Smooth muscle cell of the pulmonary artery (primary cell): ENCODE results near the gene SLAMF8. TPM values are rescaled to one million over a fixed set of nuclear protein-coding genes. Genes with fewer than 3 reads are reported as not detected.

Experiments used
- total RNA-seq: library from RNA; depleted of rRNA; stranded (reverse); fragments of >200 nt; gene quantifications from 2 replicates; pipeline ENCODE4 v1.2.3, GENCODE V29; 2014

SLAMF8 gene
- total RNA-seq, result not detected in 2 replicates

GRCh38 chr1:159826441-159827101 is at the start of gene SLAMF8:
Gene SLAMF8, plus strand, starts transcription at chr1:159826873. Its CDS starts 26 bp downstream, at chr1:159826899.

GRCh38 chr1:159780583-159781582 is 45.8 kb upstream of the SLAMF8 start, which contains the start of gene DUSP23:
Gene DUSP23, plus strand, starts transcription at chr1:159780962. Its CDS starts 139 bp downstream, at chr1:159781101.

GRCh38 chr1:159802111-159802510 is 24.6 kb upstream of the SLAMF8 start, which contains the start of gene FCRL6:
Gene FCRL6, plus strand, starts transcription at chr1:159802360. Its CDS starts 65 bp downstream, at chr1:159802425.

GRCh38 chr1:159862557-159862956 is 35.9 kb downstream of the SLAMF8 start, which contains the start of gene VSIG8:
Gene VSIG8, minus strand, starts transcription at chr1:159862657. Its CDS starts 136 bp downstream, at chr1:159862521.

Other genes starting within 250 kb of the SLAMF8 start
- gene APCS, start 239.0 kb upstream of the SLAMF8 start, total RNA-seq, result not detected in 2 replicates
- gene CRP, start 112.3 kb upstream of the SLAMF8 start, total RNA-seq, result not detected in 2 replicates
- 11.3 and 14.6 TPM in 2 replicates for gene DUSP23, start 45.9 kb upstream of the SLAMF8 start, total RNA-seq
- gene FCRL6, start 24.5 kb upstream of the SLAMF8 start, total RNA-seq, result not detected in 2 replicates
- gene VSIG8, start 35.8 kb downstream of the SLAMF8 start, total RNA-seq, result 0.07 TPM in 1 of 2 replicates, not detected in the other
- gene CFAP45, start 73.3 kb downstream of the SLAMF8 start, total RNA-seq, result 0.39 and 0.73 TPM in 2 replicates
- gene TAGLN2, start 98.6 kb downstream of the SLAMF8 start, total RNA-seq, result 326 and 427 TPM in 2 replicates
- 0.36 TPM in 1 of 2 replicates, not detected in the other for gene IGSF9, start 118.7 kb downstream of the SLAMF8 start, total RNA-seq
- gene SLAMF9, start 127.4 kb downstream of the SLAMF8 start, total RNA-seq, result 0.26 and 0.59 TPM in 2 replicates
- gene PIGM, start 205.1 kb downstream of the SLAMF8 start, total RNA-seq, result 5.5 and 5.7 TPM in 2 replicates
- gene KCNJ10, start 243.3 kb downstream of the SLAMF8 start, total RNA-seq, result not detected in 2 replicates